Measurements from ENCODE around the gene ANGPTL7.

- TF ChIP-seq CTCF (optimal IDR thresholded peaks at IDR 0.05 in 1 of 3, IDR thresholded peaks at IDR 0.05 in 1 of 3, conservative IDR thresholded peaks at IDR 0.05 in 1 of 3; ENCODE audit: extremely low read depth in 1 of 3, insufficient read depth in 2 of 3, low read length in 3 of 3), result no peak
- TF ChIP-seq EZH2 (IDR thresholded peaks at IDR 0.05; ENCODE audit: low read length), result no peak
Measured at GRCh38 chr1:11197359-11197758, 8.2 kb downstream of the ANGPTL7 start.
